GM21515 (cell line): ENCODE results near the gene MBOAT2.

Experiments used
- ATAC-seq: cut with Tn5 transposase; IDR thresholded peaks from one replicate; pipeline ENCODE4 v1.9.1; 2021; ENCODE audit not compliant: unreplicated experiment

MBOAT2 gene

DNA sequence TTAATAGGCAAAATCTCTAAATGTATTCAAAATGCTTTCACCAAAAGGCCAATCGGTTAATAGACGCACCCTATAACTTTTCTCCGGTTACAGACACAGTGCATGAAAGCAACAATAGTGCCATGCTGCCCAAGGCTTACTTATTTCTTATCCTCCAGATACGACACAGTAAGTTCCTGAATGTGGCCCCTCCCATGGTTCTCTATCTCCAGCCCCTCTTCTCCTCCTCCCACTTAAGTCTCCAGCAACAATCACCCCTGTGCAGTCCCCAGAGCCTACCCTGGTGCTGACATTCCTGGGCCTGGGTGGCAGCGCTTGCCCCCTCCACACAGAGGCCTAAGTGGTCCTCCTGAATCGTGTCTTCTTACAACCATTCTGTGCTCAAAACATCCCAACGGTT lies 169.6 kb downstream of the MBOAT2 start:
- no peak for ATAC-seq

DNA sequence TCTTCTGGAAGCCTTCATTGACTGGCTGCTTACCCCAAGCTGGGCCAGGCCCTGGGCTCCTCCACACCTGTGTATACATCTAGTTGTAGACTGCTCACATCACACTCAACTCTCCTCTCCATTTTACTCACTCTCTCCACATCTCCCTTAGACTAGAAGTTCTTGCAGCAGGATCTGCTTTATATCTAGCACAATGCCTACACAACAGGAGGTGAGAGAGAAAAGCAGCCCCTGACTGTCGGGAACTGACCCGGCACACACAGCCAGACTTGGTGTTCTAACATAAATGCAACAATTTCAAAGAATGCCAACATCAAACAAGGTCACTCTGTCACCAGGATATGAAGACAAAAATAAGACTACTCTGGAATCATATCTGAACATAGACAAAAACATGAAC lies 172.0 kb downstream of the MBOAT2 start:
- ATAC-seq: no peak

DNA sequence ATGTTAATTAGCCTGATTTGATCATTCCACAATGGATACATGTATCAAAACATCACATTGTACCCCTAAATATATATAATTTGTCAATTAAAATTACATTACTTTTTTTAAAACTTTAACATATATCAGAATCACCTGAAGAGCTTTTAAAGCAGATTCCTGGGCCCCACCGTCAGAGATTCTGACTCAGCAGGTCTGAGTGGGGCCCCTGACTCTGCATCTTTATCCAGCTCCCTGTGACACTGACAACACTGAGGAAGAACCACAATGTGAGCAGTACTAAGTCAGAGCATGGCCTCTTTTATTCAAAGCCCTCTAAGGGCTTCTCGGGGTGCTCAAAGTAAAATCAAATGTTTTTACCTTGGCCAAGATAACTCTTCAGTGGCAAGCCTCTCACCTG lies 175.8 kb downstream of the MBOAT2 start:
- ATAC-seq: no peak

DNA sequence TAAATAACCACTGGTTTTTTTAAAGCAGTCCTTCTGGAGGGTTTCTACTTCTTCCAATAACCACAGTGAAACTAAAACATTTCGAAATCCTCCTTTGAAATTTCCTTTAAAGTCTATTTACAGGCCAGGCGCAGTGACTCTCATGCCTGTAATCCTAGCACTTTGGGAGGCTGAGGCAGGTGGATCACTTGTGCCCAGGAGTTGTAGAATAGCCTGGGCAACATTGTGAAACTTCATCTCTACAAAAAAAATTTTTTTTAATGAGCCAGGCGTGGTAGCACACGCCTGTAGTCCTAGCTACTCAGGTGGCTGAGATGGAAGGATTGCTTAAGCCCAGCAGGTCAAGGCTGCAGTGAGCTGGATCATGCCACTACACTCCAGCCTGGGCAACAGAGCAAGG lies 181.3 kb downstream of the MBOAT2 start:
- no peak for ATAC-seq

DNA sequence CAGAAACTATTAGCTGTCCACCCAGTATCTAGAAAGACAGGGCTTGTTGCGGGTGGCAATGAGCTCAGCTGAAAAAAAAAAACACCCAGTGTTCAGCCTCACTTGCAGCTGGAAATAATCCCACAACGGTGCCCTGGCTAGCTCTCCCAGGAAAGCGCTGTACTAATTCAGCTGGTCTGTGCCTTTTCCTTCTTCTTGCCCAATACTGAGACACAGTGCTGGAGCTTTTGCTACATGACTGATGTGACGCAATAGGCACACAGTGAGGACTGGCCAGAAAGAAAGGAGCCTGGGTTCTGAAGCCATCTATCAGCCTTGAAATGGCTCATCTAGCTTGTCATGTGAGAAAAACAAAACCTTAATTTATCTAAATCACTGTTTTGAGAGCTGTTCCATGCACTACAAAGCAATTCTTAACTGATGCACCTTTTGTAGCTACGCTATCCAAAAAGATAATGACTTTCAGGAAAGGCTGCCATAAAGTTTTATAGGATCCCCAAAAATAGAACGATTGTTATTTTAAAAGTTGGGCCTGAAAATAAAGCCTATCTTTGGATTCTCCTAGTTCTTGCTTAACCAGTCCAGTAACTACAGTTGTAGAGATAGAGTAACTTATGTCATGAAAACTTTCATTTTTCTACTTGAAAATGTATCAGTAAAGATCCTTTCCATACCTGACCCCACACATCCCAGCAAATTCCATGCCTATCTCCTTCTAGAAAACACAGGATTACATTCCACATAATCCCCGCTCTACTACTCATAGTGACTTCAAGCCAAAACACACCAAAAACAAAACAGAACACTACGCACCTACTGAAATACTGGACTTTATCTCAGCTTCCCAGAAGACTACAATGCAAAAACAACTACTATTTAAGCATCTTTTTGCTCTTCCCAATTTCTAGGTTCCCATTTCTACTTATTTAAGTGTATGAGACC lies 181.9 kb downstream of the MBOAT2 start:
- ATAC-seq: no peak

DNA sequence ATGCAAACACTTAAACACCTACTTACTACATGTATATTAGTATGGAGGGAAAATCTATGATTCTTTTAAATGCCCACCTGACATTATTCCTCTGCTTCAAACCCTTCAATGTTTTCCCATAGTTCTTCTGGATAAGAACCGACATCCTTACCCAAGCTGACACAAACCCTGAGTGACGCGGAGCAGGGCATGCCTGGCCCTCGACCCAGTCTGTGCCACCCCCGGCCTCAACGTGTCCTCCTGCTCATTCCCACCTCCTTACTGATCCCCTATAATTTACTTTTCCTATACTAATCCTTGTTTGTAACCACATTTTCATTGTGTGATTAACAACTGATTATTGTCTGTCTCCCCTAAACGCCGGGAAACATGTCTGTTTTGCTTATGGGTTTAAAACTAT lies 183.5 kb downstream of the MBOAT2 start:
- ATAC-seq: no peak

DNA sequence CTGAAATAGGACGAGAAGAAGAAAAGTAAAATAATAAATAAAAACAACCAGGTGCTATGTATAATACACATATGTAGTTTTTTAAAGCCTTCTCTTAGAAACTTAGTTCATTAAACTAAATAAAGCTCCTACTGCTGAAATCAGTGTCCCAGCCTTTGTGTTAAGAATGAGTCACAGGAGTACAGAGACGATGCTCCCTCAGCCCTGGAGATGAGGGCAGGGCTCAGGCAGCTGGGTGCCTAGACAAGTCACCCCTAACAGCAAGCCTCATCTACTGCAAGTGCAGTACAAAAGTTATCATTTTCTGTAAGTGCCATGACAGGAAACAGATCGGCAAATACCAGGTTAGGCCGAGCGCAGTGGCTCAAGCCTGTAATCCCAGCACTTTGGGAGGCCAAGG lies 184.3 kb downstream of the MBOAT2 start:
- ATAC-seq: no peak

DNA sequence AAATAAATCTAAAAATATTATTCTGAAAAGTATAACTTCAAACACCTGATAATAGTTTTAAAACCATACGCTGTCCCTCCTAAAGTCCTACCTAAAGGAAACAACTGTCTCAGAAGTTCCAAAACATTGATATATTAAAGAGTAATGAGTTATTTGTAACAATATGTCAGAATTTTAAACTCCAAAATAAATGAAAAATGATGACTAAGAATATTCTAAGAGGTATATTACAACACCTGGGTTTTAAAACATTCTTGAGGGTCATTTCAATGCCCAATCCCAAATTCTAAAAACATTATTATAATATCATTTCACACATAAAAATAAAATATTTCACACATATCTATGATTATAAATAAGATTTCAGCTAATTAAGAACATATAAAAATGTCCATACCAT lies 186.3 kb downstream of the MBOAT2 start:
- ATAC-seq: no peak

DNA sequence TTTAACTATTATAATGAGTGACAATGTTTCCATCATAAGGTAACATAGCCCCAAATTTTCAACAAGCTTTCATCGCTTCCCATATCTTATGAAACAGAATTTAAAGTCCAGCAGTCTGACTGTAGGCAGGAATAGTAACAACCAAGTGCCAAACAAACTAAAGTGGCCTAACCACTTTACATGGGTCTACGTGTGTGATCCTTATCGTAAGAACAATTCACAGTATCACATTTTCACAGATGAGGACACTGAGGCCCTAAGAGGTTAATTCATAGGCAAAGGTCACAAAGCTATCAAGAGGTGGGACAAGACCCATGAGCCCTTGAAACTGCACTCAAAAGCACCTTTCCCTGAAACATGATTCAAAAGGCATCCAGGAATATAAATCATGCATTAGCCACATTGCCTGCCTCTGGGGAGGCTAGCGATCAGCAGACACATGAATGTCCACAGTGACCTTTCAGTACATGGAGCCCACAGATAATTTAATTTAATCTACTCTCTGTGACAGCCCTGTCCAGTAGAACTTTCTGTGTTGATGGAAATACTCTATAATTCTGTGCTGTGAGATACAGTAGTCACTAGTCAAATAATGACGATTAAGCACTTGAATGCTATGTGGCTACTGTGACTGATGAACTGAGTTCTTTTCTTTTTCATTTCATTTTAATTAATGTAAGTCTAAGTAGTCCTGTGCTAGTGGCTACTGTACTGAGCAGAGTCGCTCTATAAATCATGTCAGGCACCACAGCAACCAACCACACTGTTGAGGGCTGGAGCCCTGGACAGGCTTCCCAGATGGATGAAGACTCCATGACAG lies 196.4 kb downstream of the MBOAT2 start:
- no peak for ATAC-seq

DNA sequence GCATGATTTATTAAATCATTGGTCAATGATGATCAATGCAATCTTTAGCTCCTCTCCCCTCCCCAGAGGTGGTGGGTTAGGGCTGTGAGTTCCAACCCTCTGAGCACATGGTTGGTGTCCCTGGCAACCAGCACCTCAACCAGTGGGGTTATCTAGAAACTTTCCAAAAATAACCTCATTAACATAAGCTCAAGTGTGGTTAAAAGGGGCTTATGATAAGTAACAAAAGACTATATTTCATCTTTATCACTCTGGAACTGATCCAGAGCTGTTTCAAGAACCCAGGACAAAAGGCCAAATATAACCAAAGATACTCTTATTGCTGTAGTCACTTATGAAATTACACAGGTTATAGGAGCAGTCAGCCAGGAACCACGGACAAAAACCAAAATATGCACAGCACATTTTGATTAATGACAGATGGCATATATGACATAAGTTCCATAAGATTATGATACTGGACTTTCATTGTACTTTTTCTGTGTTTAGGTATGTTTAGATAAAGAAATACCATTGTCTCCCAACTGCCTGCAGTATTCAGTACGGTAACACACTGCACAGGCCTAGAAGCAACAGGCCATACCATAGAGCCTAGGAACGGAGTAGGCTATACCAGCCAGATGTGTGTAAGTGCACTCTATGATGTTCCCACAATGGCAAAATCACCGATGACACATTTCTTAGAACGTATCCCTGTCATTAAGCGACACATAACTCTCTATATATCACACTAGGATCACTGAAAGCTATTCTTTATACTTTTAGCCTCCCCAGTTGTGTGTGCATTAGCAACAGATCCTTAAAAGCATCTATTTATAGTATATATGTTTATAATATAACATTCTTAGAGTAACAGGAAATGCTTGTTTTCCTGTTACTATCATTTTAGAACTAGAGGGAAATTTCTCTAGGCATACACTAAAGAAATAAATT lies 197.9 kb downstream of the MBOAT2 start:
- no peak for ATAC-seq

DNA sequence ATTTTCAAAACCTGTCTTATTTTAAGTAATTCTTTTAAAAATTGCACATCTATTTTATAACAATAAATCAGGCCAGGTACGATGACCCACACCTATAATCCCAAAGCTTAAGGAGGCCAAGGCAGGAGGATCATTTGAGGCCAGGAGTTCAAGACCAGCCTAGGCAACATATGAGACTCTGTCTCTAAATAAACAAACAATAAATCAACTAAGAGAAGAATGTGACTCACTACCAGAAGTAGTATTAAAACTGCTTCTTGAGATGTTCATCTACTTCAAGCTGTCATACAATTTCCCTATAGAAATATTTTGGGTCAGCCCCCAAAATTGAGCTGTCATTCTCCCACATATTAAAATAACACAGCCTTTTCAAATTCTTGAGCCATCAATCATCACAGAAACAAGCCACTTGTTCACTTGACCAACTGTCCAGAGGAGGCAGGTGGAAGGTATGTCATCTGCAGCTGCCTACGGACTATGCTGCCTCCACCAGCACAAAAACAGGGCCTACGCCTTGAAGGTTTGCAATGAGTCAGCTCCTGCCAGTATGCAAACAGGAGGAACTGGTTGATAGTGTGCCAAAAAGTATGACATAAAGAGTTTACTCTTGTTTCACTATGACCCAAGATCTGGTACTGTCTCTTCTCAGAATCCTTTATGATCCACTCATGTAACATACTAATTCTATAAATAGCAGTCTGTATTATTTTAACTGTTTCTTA lies 199.7 kb downstream of the MBOAT2 start:
- peak; percentile 95 for ATAC-seq

DNA sequence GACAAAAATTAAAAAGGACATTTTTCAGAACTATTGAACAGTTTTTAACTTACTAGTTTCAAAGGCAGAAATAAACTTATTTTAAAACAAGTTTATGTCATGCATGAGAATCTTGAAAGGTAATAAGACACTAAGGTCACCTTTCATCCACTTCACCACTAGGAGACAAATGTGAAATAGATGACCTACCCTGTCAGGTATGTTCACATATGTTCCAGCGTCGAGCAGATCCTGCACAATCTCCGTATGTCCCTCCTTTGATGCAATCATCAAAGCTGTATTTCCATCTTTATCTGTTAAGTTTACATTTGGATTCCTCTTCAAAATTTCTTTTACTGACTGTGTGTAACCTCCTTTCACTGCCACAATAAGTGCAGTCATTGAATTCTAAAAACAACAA lies 200.7 kb downstream of the MBOAT2 start:
- ATAC-seq: no peak
